Measurements from ENCODE around the gene EPHB1. TPM values are rescaled to one million over a fixed set of nuclear protein-coding genes. Genes with fewer than 3 reads are reported as not detected.
"Not testable (repeated sequence)": the region's sequence is repeated elsewhere in the genome, so short reads cannot be mapped to it uniquely, and the experiment has no call there.

Gene EPHB1
- polyA plus RNA-seq, 1 donor = 3.7 TPM

- Histone ChIP-seq H3K9me3 (ENCODE audit: control insufficient read depth, low read depth, low read length) (no peaks in the 10 kb centered on the region), H3K4me1 (ENCODE audit: control insufficient read depth, insufficient read depth, low read length) (no peaks in the 10 kb centered on the region), H3K27me3 (ENCODE audit: control insufficient read depth, insufficient read depth, low read length) (no peaks in the 10 kb centered on the region), H3K36me3 (ENCODE audit: control insufficient read depth, insufficient read depth, low read length) (no peaks in the 10 kb centered on the region), H3K4me3 (ENCODE audit: low read length) (no peak overlapping the region), H3K27ac (ENCODE audit: low read length) (no peak overlapping the region)
- no peak for DNase-seq
- WGBS (ENCODE audit: insufficient coverage, low lambda C conversion rate) = no CpG with 5 or more reads among the region's 3 CpGs
Measured at GRCh38 chr3:134965865-134966481, 170.9 kb downstream of the EPHB1 start.

- no peaks in the 10 kb centered on the region for H3K4me1 ChIP-seq (ENCODE audit: control insufficient read depth, insufficient read depth, low read length)
- no peak for DNase-seq
- H3K27me3 ChIP-seq (ENCODE audit: control insufficient read depth, insufficient read depth, low read length) = no peaks in the 10 kb centered on the region
- WGBS (ENCODE audit: insufficient coverage, low lambda C conversion rate) = 100% methylated on average over 1 of the region's 2 CpGs
- no peak overlapping the region for H3K4me3 ChIP-seq (ENCODE audit: low read length)
- H3K9me3 ChIP-seq (ENCODE audit: control insufficient read depth, low read depth, low read length) = no peaks in the 10 kb centered on the region
- H3K36me3 ChIP-seq (ENCODE audit: control insufficient read depth, insufficient read depth, low read length) = no peaks in the 10 kb centered on the region
- H3K27ac ChIP-seq (ENCODE audit: low read length) = no peak overlapping the region
Measured at GRCh38 chr3:134970895-134971294, 175.8 kb downstream of the EPHB1 start.

DNA sequence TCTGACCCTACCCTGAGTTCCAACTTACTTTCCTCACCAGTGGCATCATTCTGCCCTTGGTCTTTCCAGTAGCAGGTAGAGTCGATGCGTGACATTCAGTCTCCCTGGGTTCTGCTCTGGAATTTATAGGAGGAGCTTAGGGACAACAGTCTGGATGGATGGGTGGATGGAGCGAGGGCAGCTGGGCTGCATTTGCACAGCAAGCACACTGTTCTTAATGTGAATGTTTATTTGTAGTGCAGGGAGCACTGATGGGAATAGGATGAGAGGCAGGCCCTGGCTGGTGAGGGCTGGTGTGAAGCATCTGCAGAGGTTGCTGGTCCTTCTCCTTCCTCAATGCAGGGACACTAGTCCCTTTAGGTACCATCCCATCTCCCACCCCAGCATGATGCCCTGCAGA is 176.2 kb downstream of the EPHB1 start:
- WGBS (ENCODE audit: insufficient coverage, low lambda C conversion rate) = no CpG with 5 or more reads among the region's 3 CpGs
- no peaks in the 10 kb centered on the region for H3K4me1 ChIP-seq (ENCODE audit: control insufficient read depth, insufficient read depth, low read length)
- H3K27ac ChIP-seq (ENCODE audit: low read length) = no peak overlapping the region
- H3K36me3 ChIP-seq (ENCODE audit: control insufficient read depth, insufficient read depth, low read length) = no peaks in the 10 kb centered on the region
- no peak overlapping the region for H3K4me3 ChIP-seq (ENCODE audit: low read length)
- H3K27me3 ChIP-seq (ENCODE audit: control insufficient read depth, insufficient read depth, low read length) = no peaks in the 10 kb centered on the region
- H3K9me3 ChIP-seq (ENCODE audit: control insufficient read depth, low read depth, low read length) = no peaks in the 10 kb centered on the region
- no peak for DNase-seq

DNA sequence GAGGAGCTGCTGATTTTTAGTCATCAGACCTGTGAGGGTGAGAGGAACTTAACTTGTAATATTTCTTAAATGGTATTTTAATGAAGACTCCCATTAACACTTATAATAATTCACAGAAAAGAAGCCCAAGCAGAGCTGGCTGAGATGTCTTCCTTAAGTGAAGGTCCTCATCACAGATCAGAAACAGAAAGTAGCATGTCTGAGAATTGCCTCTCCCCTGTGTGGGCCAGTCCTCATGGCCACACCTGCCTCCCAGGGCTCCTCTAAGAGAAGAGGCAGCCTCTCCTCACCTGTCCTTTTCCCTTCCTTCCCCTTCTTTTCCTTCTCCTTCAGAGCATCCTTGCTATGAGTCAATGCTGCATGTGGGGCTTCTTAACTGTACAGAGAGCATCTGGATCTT is 176.8 kb downstream of the EPHB1 start:
- not testable (repeated sequence) for H3K36me3 ChIP-seq (ENCODE audit: control insufficient read depth, insufficient read depth, low read length); H3K4me1 ChIP-seq (ENCODE audit: control insufficient read depth, insufficient read depth, low read length); DNase-seq; H3K9me3 ChIP-seq (ENCODE audit: control insufficient read depth, low read depth, low read length); H3K27me3 ChIP-seq (ENCODE audit: control insufficient read depth, insufficient read depth, low read length); H3K27ac ChIP-seq (ENCODE audit: low read length); H3K4me3 ChIP-seq (ENCODE audit: low read length)

GRCh38 chr3:134972836-134973455 is 177.9 kb downstream of the EPHB1 start:
- WGBS (ENCODE audit: insufficient coverage, low lambda C conversion rate) = no CpG with 5 or more reads among the region's 2 CpGs
- no peaks in the 10 kb centered on the region for H3K4me1 ChIP-seq (ENCODE audit: control insufficient read depth, insufficient read depth, low read length)
- H3K27ac ChIP-seq (ENCODE audit: low read length) = no peak overlapping the region
- no peaks in the 10 kb centered on the region for H3K36me3 ChIP-seq (ENCODE audit: control insufficient read depth, insufficient read depth, low read length)
- DNase-seq = no peak
- no peak overlapping the region for H3K4me3 ChIP-seq (ENCODE audit: low read length)
- no peaks in the 10 kb centered on the region for H3K9me3 ChIP-seq (ENCODE audit: control insufficient read depth, low read depth, low read length)
- no peaks in the 10 kb centered on the region for H3K27me3 ChIP-seq (ENCODE audit: control insufficient read depth, insufficient read depth, low read length)

DNA sequence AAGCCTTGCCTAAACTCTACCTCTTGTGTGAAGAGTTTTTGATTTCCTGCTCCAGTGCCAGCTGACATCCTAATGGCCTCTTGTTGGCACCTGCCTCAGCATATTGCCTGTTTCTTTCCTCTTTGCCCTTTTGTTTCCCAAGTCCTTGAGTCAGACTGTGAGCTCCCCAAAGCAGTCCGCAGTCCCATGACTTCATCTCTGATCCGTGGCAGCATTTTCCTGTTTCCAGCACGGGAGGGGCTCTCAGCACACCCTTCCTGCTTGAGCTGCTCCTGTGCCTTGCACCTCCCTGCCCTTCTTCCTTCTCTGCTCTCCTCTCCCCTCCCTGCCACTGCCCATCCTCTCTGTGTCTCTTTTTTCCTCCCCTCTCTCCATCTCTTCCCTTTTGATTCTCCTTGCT is 179.6 kb downstream of the EPHB1 start:
- H3K9me3 ChIP-seq (ENCODE audit: control insufficient read depth, low read depth, low read length) = no peaks in the 10 kb centered on the region
- no peak for DNase-seq
- WGBS (ENCODE audit: insufficient coverage, low lambda C conversion rate) = 0% methylated on average over 1 of the region's 3 CpGs
- no peaks in the 10 kb centered on the region for H3K36me3 ChIP-seq (ENCODE audit: control insufficient read depth, insufficient read depth, low read length)
- no peak overlapping the region for H3K27ac ChIP-seq (ENCODE audit: low read length)
- H3K4me3 ChIP-seq (ENCODE audit: low read length) = no peak overlapping the region
- no peaks in the 10 kb centered on the region for H3K4me1 ChIP-seq (ENCODE audit: control insufficient read depth, insufficient read depth, low read length)
- H3K27me3 ChIP-seq (ENCODE audit: control insufficient read depth, insufficient read depth, low read length) = no peaks in the 10 kb centered on the region

DNA sequence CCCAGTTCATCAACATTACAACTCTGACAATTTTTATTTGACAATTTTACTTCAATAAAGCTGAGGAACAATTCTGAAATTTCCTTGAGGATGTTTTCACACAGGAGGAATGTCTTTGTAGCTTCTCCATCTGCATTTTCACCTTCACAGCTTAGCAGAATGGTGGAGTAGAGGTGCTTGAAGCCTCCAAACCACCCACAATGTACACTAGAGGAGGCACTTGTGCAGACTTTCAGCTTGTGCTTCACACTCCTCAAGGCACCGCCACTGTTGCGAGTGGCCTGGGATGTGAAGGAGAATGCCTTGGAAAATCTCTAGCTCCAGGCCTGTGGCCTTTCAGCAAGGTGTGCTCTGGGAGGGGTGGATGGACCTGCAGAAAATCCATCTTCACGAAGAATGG is 181.9 kb downstream of the EPHB1 start:
- DNase-seq = peak in 1 of 2 donors; percentile 14
- Histone ChIP-seq H3K36me3 (ENCODE audit: control insufficient read depth, insufficient read depth, low read length) (no peaks in the 10 kb centered on the region), H3K27me3 (ENCODE audit: control insufficient read depth, insufficient read depth, low read length) (no peaks in the 10 kb centered on the region), H3K27ac (ENCODE audit: low read length) (no peak overlapping the region), H3K9me3 (ENCODE audit: control insufficient read depth, low read depth, low read length) (no peaks in the 10 kb centered on the region), H3K4me1 (ENCODE audit: control insufficient read depth, insufficient read depth, low read length) (no peaks in the 10 kb centered on the region), H3K4me3 (ENCODE audit: low read length) (no peak overlapping the region)
- WGBS (ENCODE audit: insufficient coverage, low lambda C conversion rate) = no CpG with 5 or more reads among the region's 3 CpGs

GRCh38 chr3:134978658-134979057 is 183.6 kb downstream of the EPHB1 start:
- no peaks in the 10 kb centered on the region for H3K36me3 ChIP-seq (ENCODE audit: control insufficient read depth, insufficient read depth, low read length)
- no peaks in the 10 kb centered on the region for H3K9me3 ChIP-seq (ENCODE audit: control insufficient read depth, low read depth, low read length)
- no peaks in the 10 kb centered on the region for H3K4me1 ChIP-seq (ENCODE audit: control insufficient read depth, insufficient read depth, low read length)
- H3K27me3 ChIP-seq (ENCODE audit: control insufficient read depth, insufficient read depth, low read length) = no peaks in the 10 kb centered on the region
- DNase-seq = no peak
- no CpG with 5 or more reads among the region's 1 CpG for WGBS (ENCODE audit: insufficient coverage, low lambda C conversion rate)
- no peak overlapping the region for H3K4me3 ChIP-seq (ENCODE audit: low read length)
- H3K27ac ChIP-seq (ENCODE audit: low read length) = no peak overlapping the region

GRCh38 chr3:134985864-134986715 is 191.0 kb downstream of the EPHB1 start:
- Histone ChIP-seq H3K4me1 (ENCODE audit: control insufficient read depth, insufficient read depth, low read length) (no peaks in the 10 kb centered on the region), H3K27me3 (ENCODE audit: control insufficient read depth, insufficient read depth, low read length) (no peaks in the 10 kb centered on the region), H3K27ac (ENCODE audit: low read length) (no peak overlapping the region), H3K4me3 (ENCODE audit: low read length) (no peak overlapping the region), H3K36me3 (ENCODE audit: control insufficient read depth, insufficient read depth, low read length) (no peaks in the 10 kb centered on the region), H3K9me3 (ENCODE audit: control insufficient read depth, low read depth, low read length) (no peaks in the 10 kb centered on the region)
- WGBS (ENCODE audit: insufficient coverage, low lambda C conversion rate) = 40% methylated on average over 1 of the region's 6 CpGs
- no peak for DNase-seq

- DNase-seq = no peak
- no peak overlapping the region for H3K4me3 ChIP-seq (ENCODE audit: low read length)
- no peaks in the 10 kb centered on the region for H3K4me1 ChIP-seq (ENCODE audit: control insufficient read depth, insufficient read depth, low read length)
- H3K9me3 ChIP-seq (ENCODE audit: control insufficient read depth, low read depth, low read length) = no peaks in the 10 kb centered on the region
- H3K27me3 ChIP-seq (ENCODE audit: control insufficient read depth, insufficient read depth, low read length) = no peaks in the 10 kb centered on the region
- H3K27ac ChIP-seq (ENCODE audit: low read length) = no peak overlapping the region
- no CpG with 5 or more reads among the region's 2 CpGs for WGBS (ENCODE audit: insufficient coverage, low lambda C conversion rate)
- no peaks in the 10 kb centered on the region for H3K36me3 ChIP-seq (ENCODE audit: control insufficient read depth, insufficient read depth, low read length)
Measured at GRCh38 chr3:134988666-134989065, 193.6 kb downstream of the EPHB1 start.
